Renal cortical epithelial cell (primary cell): Measurements from ENCODE around the gene LRRC15. TPM values are rescaled to one million over a fixed set of nuclear protein-coding genes. Genes with fewer than 3 reads are reported as not detected.
A peak's percentile ranks its signal among the peaks of the same experiment; 100 is the strongest.

Experiments used
- DNase-seq: peaks from one replicate; pipeline ENCODE4 v3.0.0-alpha.2; 2011; ENCODE audit warnings: low read depth
- total RNA-seq: library from RNA; depleted of rRNA; stranded (reverse); fragments of >200 nt; gene quantifications from 2 replicates; pipeline ENCODE4 v1.2.3, GENCODE V29; 2014

The LRRC15 gene
- total RNA-seq, 1 donor from 2014 or later = not detected

GRCh38 chr3:194320744-194321243 lies 48.7 kb downstream of the LRRC15 start:
- DNase-seq = peak; percentile 92

DNA sequence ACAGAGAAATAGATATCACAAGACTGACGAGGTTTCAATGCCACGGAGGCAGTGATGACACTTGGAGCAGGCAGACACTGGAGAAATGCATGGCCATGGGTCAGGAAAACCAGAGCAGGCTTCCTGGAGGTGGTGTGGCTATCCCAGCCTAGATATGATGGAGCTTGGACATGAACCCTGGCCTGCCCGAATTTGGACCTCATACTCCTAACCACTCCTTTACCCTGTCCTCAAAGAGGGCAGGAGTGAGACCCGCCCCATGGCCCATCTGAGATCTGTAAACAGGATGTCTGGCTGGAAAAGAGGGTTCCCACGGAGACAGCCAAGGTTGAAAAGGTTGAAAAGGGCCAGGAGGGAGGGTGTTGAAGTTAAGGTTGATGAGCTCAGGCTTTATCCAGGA lies 49.4 kb downstream of the LRRC15 start:
- DNase-seq = no peak

GRCh38 chr3:194318511-194319161 lies 50.9 kb downstream of the LRRC15 start:
- DNase-seq = no peak

DNA sequence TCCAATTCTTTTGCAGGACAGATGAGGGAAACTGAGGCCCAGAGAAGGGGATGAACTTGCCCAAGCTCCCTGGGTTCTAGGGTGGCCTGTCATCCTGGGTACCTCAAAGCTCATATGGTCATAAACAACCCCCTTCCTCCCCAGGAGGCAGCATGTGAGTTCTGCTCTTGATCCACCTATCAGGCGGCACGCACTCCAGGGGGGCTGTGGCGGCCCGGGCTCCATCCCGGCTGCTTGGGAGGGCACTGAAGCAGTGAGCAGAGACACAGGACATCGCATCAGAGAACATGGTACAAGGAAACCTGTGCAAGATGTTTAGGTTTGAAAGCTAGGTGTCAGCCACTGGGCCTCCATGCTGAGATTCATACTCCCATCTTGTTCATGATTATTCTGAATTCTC lies 52.6 kb downstream of the LRRC15 start:
- no peak for DNase-seq

DNA sequence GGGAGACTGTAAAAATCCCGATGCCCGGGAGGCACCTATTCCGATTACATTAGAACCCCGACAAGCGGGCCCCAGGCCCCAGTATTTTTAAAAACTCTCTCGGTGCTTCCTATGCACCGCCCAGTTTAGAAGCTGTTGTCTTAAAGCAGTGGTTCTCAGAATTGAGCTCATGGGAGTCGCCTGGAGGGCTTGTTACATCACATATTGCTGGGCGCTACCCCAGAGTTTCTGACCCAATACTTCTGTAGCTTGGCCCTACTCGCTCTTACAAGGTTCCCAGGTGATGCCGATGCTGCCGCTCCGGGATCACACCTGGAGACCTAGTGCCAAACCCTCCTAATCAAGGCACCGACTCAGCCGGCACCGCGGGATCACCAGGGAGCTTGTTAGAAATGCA lies 53.6 kb downstream of the LRRC15 start:
- DNase-seq = no peak

GRCh38 chr3:194315088-194315964 lies 54.2 kb downstream of the LRRC15 start:
- DNase-seq = peak; percentile 82

DNA sequence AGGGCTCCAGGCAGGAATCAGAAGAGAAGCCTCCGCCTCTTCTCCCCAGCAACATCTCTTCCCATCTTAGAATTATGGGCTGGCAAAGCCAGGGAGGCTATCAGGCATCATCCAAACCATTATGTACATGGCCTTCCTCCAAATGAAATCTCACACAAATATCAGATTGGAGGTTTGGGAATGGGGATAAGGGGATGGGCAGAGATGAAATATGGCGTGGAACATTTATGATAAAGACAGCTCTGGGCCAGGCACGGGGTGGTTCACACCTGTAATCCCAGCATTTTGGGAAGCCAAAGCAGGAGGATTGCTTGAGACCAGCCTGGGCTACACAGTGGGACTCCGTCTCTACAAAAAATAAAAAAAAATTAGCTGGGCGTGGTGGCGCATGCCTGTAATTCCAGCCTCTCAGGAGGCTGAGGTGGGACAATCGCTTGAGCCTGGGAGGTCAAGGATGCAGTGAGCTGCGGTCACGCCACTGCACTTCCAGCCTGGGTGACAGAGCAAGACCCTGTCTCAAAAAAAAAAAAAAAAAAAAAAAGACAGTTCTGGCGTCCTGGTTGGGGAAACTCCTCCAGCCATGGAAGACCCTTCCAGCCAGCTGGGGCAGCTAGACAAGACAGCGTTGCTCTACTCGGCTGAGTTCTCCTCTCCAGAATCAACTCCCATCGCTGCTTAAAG lies 55.0 kb downstream of the LRRC15 start:
- no peak for DNase-seq

DNA sequence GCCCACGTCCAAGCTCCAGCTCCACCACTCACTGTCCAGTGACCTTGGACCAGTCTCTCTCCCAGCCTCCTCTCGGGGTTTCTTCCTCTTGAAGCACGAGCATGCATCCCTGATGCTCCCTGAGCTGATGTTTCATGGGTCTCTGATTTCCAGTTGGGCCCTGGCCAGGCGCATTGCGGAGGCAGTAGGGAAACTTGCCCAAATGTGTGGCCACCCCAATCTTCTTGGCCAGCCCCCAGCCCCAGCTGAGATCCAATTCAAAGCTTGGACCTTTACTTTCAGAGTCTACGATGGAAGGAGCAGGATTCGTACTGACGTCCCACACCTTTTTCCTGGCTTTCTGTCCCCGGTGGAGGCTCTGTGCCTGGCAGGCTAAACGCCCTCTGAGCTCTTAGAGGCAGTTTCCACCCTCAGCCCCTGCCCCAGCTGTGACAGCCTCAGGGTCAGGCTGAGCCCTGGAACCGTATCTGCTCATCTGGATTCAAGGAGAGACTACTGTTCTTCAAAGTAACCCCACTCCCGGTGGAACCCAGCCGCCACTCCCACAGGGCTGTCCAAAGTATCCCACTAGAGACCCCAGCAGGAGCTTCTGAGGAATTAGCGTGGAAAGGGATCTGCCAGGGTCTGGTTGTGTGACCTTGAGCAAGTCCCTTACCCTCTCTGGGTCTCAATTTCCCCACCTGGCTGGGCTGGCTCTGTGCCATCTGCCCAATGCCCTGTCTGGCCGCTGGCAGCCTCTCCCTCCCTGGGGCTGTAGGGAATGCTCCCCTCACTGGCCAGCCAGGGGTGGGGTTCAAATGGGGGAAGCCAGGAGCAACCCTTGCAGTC lies 55.8 kb downstream of the LRRC15 start:
- DNase-seq = no peak

DNA sequence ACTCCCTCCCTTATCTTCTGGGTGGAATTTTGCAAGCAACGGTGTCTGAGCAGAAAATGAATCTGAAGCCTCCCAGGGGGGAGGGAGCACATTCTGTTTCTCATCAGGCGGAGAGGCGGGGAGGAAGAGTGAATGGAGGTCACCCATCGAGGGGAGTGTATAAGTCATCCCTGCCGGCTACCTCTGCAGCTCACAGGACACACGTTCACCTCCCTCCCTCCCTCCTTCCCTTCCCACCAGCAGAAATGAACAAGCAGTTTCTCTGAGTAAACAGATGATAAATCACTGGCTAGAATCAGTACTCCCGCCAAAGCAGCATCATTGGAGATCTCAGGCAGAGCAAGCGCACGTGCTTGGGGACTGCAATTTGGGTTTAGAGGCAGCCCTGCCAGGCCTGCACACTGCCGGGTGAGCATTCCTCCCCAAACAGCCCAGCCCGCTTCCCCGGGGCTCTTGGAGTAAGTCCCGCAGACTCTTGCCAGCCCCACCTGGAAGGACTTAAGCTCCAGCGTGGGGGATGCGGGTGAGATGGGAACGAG lies 56.7 kb downstream of the LRRC15 start:
- DNase-seq = peak; percentile 81

- no peak for DNase-seq
Measured at GRCh38 chr3:194312186-194312742, 57.3 kb downstream of the LRRC15 start.

- DNase-seq = no peak
Measured at GRCh38 chr3:194311000-194311399, 58.5 kb downstream of the LRRC15 start.

GRCh38 chr3:194310060-194310835 lies 59.3 kb downstream of the LRRC15 start:
- no peak for DNase-seq

- peak; percentile 81 for DNase-seq
Measured at GRCh38 chr3:194308601-194309449, 60.7 kb downstream of the LRRC15 start.

DNA sequence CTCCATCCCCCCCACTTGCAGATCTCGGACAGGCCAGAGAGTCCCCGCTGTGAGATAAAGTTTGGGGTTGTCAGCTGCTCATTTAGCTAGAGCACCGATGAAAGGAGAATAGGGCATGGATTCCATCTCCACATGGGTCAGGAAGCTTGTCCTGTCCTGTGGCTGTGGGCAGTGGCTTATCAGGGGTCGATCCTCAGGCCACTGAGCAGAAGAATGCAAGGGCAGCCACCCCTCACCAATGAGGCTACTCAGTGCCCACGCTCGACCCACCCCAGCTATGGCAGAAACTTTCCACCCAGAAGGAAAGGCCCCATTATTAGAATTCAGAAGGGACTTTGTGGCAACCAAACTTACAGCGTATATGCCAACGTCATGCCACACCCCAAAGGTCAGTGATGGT lies 61.7 kb downstream of the LRRC15 start:
- no peak for DNase-seq

DNA sequence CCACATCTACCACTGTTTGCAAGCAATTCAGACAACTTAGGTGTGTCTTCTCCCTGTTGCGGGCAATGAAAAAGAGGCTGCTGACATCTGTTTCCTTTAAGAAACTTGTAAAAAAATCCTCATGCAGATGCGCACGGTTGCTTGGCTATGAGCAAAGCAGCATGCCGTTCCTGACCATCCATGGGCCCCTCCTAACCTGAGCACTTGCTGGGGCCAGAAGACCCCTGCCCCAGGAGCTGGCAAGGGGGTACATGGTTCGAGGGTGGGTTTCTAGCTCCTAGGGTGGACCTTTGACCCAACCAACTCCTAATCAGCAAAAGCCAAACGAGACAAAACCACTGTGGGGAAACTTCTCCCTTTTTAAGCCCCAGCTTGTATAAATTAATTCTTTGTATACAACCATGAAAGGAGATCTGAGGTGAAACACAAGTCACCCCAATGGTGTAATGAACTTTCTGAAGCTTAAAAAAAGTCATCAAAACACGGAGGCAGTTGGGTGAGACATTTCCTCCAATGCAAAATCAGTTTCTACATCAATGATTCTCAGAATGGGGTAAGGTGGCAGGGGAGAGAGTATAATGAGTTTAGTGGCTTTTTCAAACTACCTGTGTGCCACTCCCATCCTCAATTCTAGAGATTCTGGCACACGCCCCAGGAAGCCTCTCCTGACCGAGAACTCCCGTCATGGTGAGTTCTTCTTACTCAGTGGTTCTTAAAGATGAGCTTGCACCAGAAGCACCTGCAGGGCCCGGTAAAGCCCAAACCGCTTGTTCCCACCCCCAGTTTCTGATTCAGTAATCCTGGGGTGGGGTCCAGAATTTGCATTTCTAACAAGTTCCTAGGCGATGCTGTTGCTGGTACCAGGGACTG lies 62.5 kb downstream of the LRRC15 start:
- DNase-seq = no peak

DNA sequence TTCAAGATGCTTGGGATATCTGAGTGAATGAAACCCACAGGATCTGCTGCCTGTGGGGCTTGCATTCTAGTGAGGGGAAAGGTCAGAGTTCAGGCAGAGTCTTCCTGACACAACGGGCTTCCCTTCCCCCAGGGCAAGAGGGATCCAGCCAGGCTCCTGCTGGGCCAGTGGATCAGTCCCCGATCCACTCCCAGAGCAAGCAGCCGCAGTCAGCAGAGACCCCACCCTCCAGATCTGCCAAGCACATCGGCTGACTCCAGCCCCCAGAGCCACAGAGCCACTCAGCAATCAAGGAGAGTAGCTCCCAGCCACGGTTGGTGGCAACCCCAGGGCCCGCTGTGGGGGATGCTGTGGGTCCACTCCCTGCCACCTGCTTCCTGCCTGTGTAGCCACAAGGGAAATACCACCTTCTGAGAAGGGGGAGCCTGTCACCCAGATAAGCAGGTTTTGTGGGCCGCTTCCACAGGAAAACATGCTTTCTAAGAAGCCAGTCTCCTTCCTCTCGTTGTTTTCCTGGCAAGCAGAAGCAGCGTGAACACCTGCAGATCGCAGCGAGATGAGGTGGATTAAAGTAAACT lies 63.3 kb downstream of the LRRC15 start:
- DNase-seq = no peak

DNA sequence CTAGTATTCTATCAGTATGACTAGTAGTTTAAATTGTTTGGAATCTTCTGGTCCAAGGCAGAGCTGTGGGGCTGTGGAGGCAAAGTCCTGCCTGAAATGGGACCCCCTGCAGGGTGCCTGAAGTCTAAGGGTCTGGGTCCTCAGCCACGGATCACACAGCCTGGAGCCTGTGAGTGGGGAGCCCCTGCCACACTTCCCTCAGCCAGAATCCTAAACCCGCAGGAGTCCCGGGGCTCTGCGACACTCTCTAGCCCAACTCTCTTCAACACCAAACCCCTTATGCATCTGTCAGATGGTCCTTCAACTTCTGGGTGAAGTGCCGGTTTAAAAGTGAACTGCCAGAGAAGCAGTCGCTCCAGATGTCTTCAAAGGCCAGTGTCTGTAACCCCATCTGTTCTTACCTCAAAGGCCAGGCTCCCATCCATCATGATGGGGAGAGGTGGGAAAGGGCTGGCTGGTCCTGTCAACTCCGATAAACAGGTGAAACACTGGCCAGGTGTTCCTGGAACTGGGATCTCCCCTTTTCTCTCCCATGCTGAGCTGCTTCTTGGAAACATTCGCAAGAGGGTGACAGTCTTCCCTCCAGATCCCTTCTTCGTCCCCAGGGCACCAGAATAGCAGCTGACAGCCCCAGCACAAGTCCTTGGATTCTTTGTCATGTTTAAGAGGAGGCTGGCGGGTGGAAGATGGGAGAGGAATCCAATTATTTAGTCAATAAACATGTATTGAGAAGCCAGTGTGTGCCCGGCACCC lies 64.0 kb downstream of the LRRC15 start:
- no peak for DNase-seq
